Measurements from ENCODE around the gene CDK14. TPM values are rescaled to one million over a fixed set of nuclear protein-coding genes. Genes with fewer than 3 reads are reported as not detected.

The CDK14 gene
- total and polyA plus RNA-seq, 2 of the 8 experiments (the other 6 are each of a cell fraction or from before 2014, with no cell fraction given): 5.5 to 47.3 TPM

DNA sequence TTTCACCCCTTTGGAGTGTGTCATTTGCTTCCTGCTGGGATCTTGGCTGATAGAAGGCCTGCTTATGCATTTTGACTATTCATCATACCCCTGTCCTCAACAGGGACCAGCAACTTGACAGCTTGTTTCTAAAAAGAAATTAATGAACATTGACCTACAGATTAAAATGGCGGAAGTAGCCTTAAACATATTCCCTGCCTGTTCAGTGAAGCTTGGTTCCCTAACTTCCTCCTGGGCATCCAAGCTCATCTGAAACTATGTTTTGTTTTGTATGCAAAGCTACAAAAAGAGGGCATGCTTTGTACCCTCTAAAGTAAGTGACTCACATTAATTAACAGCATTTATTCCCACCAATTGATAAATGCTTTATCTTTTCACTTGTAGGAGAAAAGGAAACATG lies 26.8 kb upstream of the CDK14 start (continued):
- TF ChIP-seq TAF7 (optimal IDR thresholded peaks at IDR 0.05; ENCODE audit: borderline replicate concordance, low read depth, low read length) (no peak), YY1 (IDR thresholded peaks at IDR 0.05; ENCODE audit: low read depth, low read length) (no peak), BCL11A (IDR thresholded peaks at IDR 0.05; ENCODE audit: low read depth in 2 of 2, low read length in 2 of 2) (no peak), TCF12 (IDR thresholded peaks at IDR 0.05; ENCODE audit: low read depth, low read length) (no peak)
